RWPE2 (cell line): Measurements from ENCODE around the gene EAF2.

Experiments
- ATAC-seq: fragments of 200-7000 bp; cut with Tn5 transposase; 3 replicates; pipeline ENCODE4 v1.9.1; 2021; ENCODE audit warnings: low read depth
- DNase-seq: peaks from one replicate; pipeline ENCODE4 v3.0.0-alpha.2; 2020; ENCODE audit warnings: low spot score
- H3K27ac ChIP-seq: fragments of 450-650 bp; 2 replicates; pipeline ENCODE4 v1.5.1; 2017; ENCODE audit warnings: mild to moderate bottlenecking; ENCODE audit not compliant: poor library complexity, severe bottlenecking
- H3K27me3 ChIP-seq: fragments of 250-450 bp; sonication (Bioruptor Pico); 2 replicates; pipeline ENCODE4 v1.5.1; 2021; ENCODE audit warnings: mild to moderate bottlenecking, moderate library complexity; ENCODE audit not compliant: insufficient read depth, poor library complexity, severe bottlenecking
- H3K36me3 ChIP-seq: fragments of 250-450 bp; sonication (Bioruptor Pico); 2 replicates; pipeline ENCODE4 v1.5.1; 2020; ENCODE audit warnings: low read depth, mild to moderate bottlenecking, moderate library complexity
- H3K4me1 ChIP-seq: fragments of 250-450 bp; sonication (Bioruptor Pico); 2 replicates; pipeline ENCODE4 v1.5.1; 2021; ENCODE audit warnings: mild to moderate bottlenecking, moderate library complexity; ENCODE audit not compliant: insufficient read depth, poor library complexity, severe bottlenecking
- H3K4me3 ChIP-seq: fragments of 250-450 bp; sonication (Bioruptor Pico); 2 replicates; pipeline ENCODE4 v1.5.1; 2021; ENCODE audit warnings: mild to moderate bottlenecking, moderate library complexity; ENCODE audit not compliant: severe bottlenecking
- H3K9me3 ChIP-seq: fragments of 250-450 bp; sonication (Bioruptor Pico); 2 replicates; pipeline ENCODE4 v1.5.1; 2021; ENCODE audit warnings: mild to moderate bottlenecking, moderate library complexity; ENCODE audit not compliant: severe bottlenecking
- TF ChIP-seq, protein P1 (sequence below): fragments of 450-650 bp; IDR thresholded peaks from one replicate; pipeline ENCODE4 v1.5.1; 2017; ENCODE audit warnings: mild to moderate bottlenecking, moderate library complexity; ENCODE audit not compliant: poor library complexity, severe bottlenecking

EAF2 gene

DNA sequence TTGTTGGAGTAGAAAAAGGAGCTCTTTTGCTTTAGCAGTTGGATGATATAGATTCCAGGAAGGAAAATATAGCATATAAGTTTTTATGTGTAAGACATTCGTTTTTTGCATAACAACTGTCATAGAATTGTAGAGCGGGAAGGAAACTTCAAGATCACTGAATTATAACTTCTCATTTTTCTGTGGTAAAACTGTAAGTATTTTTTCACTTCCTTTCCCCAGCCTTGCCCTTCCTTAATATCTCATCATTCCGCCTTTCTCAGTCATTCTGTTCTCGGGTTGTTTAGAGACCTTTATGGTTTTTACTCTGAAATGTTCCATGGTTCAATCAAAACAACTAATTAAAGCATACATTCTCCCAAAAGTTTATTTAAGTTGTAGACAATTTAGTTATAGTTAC lies 1.1 kb downstream of the EAF2 start:
- H3K9me3 ChIP-seq: no peaks in the 10 kb centered on the region
- H3K27ac ChIP-seq: no peak overlapping the region
- ATAC-seq: no peak
- peaks cover 31% of the 10 kb centered on the region for H3K36me3 ChIP-seq
- no peaks in the 10 kb centered on the region for H3K27me3 ChIP-seq
- H3K4me1 ChIP-seq: peaks cover 14% of the 10 kb centered on the region
- TF ChIP-seq, protein P1, sequence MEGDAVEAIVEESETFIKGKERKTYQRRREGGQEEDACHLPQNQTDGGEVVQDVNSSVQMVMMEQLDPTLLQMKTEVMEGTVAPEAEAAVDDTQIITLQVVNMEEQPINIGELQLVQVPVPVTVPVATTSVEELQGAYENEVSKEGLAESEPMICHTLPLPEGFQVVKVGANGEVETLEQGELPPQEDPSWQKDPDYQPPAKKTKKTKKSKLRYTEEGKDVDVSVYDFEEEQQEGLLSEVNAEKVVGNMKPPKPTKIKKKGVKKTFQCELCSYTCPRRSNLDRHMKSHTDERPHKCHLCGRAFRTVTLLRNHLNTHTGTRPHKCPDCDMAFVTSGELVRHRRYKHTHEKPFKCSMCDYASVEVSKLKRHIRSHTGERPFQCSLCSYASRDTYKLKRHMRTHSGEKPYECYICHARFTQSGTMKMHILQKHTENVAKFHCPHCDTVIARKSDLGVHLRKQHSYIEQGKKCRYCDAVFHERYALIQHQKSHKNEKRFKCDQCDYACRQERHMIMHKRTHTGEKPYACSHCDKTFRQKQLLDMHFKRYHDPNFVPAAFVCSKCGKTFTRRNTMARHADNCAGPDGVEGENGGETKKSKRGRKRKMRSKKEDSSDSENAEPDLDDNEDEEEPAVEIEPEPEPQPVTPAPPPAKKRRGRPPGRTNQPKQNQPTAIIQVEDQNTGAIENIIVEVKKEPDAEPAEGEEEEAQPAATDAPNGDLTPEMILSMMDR: no peak
- H3K4me3 ChIP-seq: peak overlapping the region; percentile 71
- DNase-seq: no peak

DNA sequence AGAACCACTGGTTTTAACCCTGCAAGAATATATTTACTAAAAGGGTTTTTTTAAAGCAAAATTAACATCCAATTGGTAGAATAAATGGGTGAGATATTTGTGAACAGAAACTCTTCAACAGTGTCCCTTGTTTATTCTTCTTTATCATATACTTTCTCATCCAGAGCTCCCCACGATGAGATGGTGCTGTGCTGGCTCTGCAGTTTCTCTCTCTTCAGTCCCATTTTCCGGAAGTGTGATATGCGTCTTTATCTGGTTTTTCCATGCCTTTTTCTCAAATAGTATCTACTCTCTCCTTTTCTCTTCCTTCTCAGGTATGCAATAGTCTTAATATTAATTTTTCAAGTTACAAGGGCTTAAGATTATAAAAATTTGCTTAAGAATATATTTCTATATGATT lies 1.5 kb downstream of the EAF2 start:
- H3K4me3 ChIP-seq: no peak overlapping the region
- peaks cover 29% of the 10 kb centered on the region for H3K36me3 ChIP-seq
- TF ChIP-seq, protein P1: no peak
- peaks cover 14% of the 10 kb centered on the region for H3K4me1 ChIP-seq
- no peaks in the 10 kb centered on the region for H3K27me3 ChIP-seq
- no peaks in the 10 kb centered on the region for H3K9me3 ChIP-seq
- no peak for ATAC-seq
- DNase-seq: no peak
- H3K27ac ChIP-seq: no peak overlapping the region

DNA sequence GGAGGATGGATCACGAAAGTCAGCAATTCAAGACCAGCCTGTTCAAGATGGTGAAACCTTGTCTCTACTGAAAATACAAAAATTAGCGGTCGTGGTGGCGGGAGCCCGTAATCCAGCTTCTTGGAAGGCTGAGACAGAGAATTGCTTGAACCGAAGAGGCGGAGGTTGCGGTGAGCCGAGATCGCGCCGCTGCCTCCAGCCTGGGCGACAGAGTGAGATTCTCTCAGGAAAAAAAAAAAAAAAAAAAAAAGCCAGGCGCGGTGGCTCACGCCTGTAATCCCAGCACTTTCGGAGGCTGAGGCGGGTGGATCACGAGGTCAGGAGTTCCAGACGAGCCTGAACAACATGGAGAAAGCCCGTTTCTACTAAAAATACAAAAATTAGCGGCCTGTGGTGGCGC lies 5.0 kb downstream of the EAF2 start:
- H3K27ac ChIP-seq: no peak overlapping the region
- TF ChIP-seq, protein P1: no peak

DNA sequence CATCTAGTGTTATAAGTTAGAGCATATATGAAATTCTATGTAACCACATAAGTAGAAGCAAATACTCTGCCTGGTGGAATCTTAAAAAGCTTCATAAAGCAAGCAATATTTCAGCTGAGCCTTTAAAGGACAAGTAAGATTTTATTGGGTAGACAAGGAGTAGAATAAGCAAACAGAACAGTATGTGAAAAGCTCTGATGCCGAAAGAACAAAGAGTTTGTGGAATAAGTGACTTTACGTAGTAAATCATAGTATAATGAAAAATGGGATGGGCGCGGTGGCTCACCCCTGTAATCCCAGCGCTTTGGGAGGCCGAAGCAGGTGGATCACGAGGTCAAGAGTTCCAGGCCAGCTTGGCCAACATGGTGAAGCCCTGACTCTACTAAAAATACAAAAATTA lies 9.9 kb downstream of the EAF2 start:
- Histone ChIP-seq H3K36me3 (no peaks in the 10 kb centered on the region), H3K4me1 (no peaks in the 10 kb centered on the region), H3K4me3 (no peak overlapping the region), H3K27me3 (no peaks in the 10 kb centered on the region), H3K9me3 (no peaks in the 10 kb centered on the region), H3K27ac (no peak overlapping the region)
- TF ChIP-seq, protein P1: no peak
- DNase-seq (no peak), ATAC-seq (no peak)

More for the DNA sequence above, 5.0 kb downstream of the EAF2 start:
- H3K36me3 ChIP-seq: no peaks in the 10 kb centered on the region
- peaks cover 7% of the 10 kb centered on the region for H3K4me1 ChIP-seq
- no peak overlapping the region for H3K4me3 ChIP-seq
- no peaks in the 10 kb centered on the region for H3K27me3 ChIP-seq
- no peaks in the 10 kb centered on the region for H3K9me3 ChIP-seq
- DNase-seq (no peak), ATAC-seq (no peak)

DNA sequence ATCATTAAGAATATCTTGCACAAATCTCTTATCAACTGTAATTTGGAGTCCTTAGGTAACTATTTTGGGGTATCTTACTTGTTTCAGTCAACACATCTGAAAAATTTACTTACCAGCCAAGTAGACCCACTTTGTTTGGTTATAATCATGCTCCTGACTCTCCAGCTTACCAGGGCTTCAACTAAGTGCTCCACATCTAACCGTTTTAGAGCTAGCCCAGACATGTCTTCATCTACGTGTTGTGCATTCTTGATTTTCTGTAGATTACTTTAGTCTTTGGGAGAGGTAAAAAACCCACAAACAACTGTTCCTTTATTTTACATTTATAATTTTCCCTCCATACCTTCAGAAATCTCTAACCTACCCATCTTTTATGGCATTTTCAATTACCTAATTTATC lies 17.2 kb downstream of the EAF2 start:
- TF ChIP-seq, protein P1: no peak
- no peak overlapping the region for H3K27ac ChIP-seq
- no peaks in the 10 kb centered on the region for H3K4me1 ChIP-seq
- ATAC-seq (no peak), DNase-seq (no peak)
- H3K9me3 ChIP-seq: no peaks in the 10 kb centered on the region
- no peaks in the 10 kb centered on the region for H3K27me3 ChIP-seq
- no peak overlapping the region for H3K4me3 ChIP-seq
- H3K36me3 ChIP-seq: no peaks in the 10 kb centered on the region
